NCI-H146 (cell line): ENCODE measurements around the gene SAMD11.
A peak's percentile ranks its signal among the peaks of the same experiment; 100 is the strongest.
"Not testable (repeated sequence)": the region's sequence is repeated elsewhere in the genome, so short reads cannot be mapped to it uniquely, and the experiment has no call there.

Experiments
- DNase-seq: peaks from one replicate; lab custom pipeline; 2025; lab: John Stamatoyannopoulos, UW

The SAMD11 gene

DNA sequence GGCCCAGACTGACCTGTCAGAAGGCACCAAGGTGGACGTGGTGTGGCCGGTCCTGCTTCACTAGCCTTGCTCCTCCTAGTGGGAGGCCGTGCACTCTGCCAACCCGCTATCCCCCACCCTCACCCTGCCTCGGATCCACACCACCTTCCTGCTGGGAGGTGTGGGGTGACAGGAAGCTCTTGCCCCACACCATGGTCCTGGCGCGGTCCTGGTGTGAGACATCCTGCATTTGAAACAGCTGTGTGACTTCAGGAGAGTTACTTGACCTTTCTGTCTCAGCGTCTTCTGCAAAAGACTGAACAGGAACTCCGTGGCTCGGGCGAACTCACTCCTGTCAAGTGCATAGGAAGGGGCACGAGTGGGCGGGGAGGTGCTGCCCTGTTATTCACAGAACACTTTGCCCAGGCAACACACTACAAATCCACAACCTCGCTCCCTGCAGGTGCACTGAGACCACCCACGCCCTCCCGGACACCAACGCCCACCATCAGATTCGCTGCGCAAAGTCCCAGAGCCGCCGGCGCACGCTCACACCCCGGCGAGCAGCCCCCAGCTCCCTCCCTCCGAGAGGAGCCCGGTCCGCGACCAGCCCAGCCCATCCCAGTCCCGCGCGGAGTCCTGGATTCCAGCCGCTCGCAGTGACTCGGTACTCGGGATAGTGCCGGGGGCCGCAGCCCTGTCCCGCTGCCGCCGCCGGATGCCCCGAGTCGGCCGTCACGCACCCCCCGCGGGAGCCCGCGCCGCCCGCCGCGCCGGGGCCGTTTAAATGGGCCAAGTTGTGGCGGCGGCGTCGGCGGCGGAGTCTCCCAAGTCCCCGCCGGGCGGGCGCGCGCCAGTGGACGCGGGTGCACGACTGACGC, at the start of gene SAMD11:
SAMD11 (plus strand) TSS at position 793 of the 860 bp plus-strand sequence. CDS start 509 bp downstream, outside the sequence.
- peak; percentile 55 for DNase-seq

- not testable (repeated sequence) for DNase-seq
Observed at GRCh38 chr1:876428-877208, 47.1 kb upstream of the SAMD11 start.

- peak; percentile 63 for DNase-seq
Observed at GRCh38 chr1:877209-877986, 46.3 kb upstream of the SAMD11 start.

DNA sequence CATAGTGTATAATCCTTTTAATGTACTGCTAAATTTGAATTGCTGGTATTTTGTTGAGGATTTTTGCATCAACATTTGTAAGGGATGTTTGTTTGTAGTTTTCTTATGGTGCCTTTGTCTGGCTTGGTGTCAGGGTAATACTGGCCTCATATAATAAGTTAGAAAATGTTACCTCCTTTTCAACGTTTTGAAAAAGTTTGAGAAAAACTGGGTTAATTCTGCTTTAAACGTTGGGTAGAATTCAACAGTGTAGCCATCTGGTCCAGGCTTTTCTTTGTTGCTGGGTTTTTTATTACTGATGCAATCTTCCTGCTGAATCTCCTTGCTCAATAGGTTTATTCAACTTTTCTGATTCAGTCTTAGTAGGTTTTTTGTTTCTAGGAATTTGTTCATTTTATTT, 43.2 kb upstream of the SAMD11 start:
- DNase-seq: not testable (repeated sequence)

DNA sequence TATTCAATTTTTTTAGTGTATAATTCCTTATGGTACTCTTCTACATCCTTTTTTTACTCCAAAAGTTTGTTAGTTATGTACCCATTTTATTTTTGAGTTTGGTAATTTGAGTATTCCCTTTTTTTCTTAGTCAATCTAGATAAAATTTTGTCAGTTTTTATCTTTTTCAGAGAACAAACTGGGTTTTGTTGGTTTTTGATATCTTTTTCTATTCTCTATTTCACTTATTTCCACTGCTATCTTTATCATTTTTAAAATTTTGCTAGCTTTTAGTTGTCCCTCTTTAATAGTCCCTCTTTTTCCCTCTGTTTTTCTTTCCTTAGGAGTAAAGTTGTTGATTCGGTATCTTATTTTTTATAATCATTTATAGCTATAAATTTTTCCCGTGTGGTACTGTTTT, 42.8 kb upstream of the SAMD11 start:
- DNase-seq: not testable (repeated sequence)

DNA sequence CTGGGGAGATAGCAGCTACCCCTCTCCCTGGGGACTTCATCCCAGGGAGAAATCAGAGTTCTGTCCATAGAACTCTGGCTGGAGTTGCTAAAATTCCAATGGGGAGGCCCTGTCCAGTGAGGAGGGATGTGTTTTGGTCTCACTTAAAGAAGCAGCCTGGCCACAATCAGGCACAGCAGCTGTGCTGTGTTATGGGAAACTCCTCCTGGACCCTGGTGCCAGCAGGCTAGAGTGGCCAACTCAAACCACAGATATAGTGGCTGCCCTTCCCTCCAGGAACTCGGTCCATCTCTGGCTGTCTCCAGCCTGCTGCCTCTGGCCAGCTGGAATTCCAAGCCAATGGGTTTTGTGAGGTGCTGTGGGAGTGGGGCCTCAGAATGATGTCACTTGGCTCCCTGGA, 37.4 kb upstream of the SAMD11 start:
- DNase-seq: no peak

- DNase-seq: no peak
Observed at GRCh38 chr1:886760-887159, 37.0 kb upstream of the SAMD11 start.

DNA sequence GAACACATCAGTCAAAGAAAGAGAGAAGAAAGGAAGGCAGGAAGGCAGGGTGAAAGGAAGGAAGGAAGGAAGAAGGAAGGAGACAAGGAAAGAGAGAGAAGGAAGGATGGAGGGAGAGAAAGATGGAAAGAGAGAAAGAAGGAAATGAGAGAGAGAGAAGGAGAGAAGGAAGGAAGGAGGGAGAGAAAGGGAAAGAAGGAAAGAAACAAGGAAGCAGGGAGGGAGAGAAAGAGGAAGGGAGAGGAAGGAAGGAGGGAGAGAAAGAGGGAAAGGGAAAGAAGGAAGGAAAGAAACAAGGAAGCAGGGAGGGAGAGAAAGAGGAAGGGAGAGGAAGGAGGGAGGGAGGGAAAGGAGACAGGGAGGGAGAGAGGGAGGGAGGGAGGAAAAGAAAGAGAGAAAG, 35.4 kb upstream of the SAMD11 start:
- DNase-seq: no peak

DNA sequence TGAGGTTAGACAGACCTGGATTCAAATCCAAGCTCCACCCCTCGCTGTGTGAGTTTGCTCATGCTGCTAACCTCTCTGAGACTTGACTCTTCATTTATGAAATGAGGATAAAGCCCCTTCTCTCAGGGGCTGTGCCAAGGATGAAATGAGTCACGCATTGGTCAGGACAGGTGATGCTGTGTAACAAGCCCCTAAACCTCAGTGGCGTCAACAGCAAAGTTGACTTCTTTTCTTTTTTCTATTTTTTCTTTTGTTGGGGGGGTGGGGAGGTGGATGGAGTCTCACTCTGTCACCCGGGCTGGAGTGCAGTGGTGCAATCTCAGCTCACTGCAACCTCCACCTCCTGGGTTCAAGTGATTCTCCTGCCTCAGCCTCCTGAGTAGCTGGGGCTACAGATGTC, 33.9 kb upstream of the SAMD11 start:
- DNase-seq: not testable (repeated sequence)

DNA sequence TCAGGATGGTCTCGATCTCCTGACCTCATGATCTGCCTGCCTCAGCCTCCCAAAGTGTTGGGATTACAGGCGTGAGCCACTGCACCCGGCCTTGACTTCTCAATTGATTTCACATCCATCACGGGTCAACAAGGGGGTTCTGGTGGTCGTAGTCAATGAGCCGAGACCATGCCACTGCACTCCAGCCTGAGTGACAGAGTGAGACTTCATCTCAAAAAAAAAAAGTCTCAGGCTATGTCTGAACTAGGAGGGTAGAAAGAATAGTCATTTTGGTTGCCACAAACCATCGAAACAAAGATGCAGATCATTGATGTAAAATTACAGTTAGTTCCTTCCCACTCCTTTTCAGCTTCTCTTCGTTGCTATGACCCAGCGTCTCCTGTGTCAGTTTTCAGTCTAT, 33.5 kb upstream of the SAMD11 start:
- DNase-seq: not testable (repeated sequence)

DNA sequence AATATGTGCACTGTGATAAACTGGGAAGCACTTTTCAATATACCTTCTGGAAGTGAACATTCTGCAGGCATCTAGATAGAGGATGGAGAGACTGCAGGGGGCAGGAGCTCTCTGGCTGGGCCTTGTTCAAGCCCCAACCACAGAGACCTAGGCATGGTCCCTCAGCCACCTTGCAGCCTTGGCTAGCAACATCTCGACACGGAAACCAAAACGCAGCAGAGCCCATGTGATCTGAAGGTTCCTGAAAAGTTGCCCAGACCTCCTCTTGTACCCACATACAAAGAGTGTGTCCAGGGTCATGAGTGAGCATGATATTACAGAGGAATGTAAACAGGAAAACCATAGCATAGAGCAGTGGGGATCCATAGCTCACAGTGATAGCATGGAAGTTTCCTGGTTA, 33.1 kb upstream of the SAMD11 start:
- DNase-seq: no peak

DNA sequence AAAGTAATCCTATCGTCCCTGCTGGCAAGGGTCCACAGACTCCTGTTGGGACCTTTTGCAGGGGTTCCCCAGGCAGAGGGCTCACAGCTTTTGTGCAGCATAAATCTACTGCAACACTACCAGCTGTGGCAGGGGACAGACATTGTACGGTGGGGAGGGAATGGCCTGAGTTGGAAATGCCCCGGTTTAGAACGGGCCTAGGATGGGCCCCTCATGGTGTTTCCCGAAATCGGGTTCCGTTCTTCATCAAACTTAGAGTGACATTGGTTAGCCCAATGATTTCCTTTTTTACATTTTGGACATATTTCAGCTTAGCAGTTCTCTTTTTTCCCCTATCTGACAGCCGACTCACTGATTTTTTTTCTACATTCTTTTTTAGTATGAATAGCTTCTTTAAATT, 26.5 kb upstream of the SAMD11 start:
- no peak for DNase-seq

GRCh38 chr1:897951-898350, 25.8 kb upstream of the SAMD11 start:
- not testable (repeated sequence) for DNase-seq

DNA sequence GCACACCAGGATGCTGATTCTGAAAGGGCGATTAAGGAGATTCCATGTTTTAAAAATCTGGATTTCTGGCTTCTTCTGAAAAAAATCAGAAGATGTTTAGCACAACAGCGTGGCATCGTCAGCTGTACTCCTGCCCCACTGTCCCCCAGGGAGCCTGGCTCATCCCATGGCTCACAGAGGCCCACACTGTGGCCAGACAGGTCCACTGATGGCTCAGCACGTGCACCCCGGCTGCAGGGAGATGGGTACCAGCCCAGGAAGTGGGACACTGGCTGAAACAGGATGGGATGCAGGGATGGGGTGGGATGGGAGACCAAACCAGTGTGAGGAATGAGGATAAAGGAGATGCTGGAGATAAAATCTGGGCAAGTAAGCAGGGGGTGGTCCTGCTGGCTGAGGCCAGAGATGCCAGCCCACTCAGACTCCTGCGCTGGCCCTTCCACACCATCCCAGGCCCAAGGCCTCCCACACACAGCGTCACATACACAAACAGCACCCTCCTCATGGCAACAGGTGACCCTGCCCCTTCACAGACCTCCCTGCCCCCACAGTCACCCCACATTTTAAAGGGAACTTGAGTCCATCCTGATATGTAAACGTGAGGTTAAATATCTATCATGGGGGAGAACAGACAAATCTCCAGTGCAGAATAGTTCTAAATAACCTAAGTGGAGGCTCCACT, 23.9 kb upstream of the SAMD11 start:
- no peak for DNase-seq

- DNase-seq: no peak
Observed at GRCh38 chr1:901108-901859, 22.4 kb upstream of the SAMD11 start.

- DNase-seq: no peak
Observed at GRCh38 chr1:902802-903201, 20.9 kb upstream of the SAMD11 start.

GRCh38 chr1:903305-903704, 20.4 kb upstream of the SAMD11 start:
- no peak for DNase-seq

GRCh38 chr1:903721-904271, 19.9 kb upstream of the SAMD11 start:
- no peak for DNase-seq

DNA sequence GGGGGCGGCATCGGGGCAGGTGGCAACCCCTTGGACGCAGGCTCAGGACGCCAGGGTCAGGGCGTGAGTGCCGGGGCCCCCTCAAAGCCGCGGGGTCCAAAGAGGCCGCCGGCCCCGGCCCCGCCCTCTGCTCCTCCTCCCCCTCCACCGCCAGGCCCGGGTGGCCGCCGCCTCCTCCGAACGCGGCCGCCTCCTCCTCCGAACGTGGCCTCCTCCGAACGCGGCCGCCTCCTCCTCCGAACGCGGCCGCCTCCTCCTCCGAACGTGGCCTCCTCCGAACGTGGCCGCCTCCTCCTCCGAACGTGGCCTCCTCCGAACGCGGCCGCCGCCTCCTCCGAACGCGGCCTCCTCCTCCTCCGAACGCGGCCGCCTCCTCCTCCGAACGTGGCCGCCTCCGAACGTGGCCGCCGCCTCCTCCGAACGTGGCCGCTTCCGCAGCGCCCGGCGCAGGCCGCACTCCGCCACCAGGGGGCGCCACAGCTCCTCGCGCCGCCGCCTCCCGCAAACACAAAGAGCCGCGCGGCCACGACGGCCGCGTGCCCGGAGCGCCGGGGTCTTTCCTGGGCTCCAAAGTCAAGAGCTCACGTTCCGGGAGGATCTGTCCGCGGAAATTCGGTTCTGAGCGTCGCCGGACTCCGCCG, 19.3 kb upstream of the SAMD11 start:
- peak; percentile 51 for DNase-seq

- no peak for DNase-seq
Observed at GRCh38 chr1:905071-905749, 18.5 kb upstream of the SAMD11 start.
